DND-41 (cell line): ENCODE data around the gene SDHAF2.

ENCODE experiments used
- ATAC-seq: fragments of 200-7000 bp; cut with Tn5 transposase; 3 replicates; pipeline ENCODE4 v1.9.1; 2021; ENCODE audit warnings: low read depth; ENCODE audit not compliant: insufficient read depth
- DNase-seq: peaks from one replicate; pipeline ENCODE4 v3.0.0-alpha.2; 2020
- H2AFZ ChIP-seq: 2 replicates; pipeline ENCODE4 v1.6.0; 2012; ENCODE audit warnings: low read depth, low read length
- H3K27ac ChIP-seq: 2 replicates; pipeline ENCODE4 v1.5.1; 2012; ENCODE audit warnings: low read length, inconsistent platforms
- H3K27me3 ChIP-seq: fragments of 200-600 bp; sonication (generic); 2 replicates; pipeline ENCODE4 v1.6.0; 2012; ENCODE audit warnings: low read length, mild to moderate bottlenecking, inconsistent platforms; ENCODE audit not compliant: insufficient read depth, poor library complexity
- H3K36me3 ChIP-seq: 2 replicates; pipeline ENCODE4 v1.5.1; 2012; ENCODE audit warnings: low read length, inconsistent platforms; ENCODE audit not compliant: insufficient read depth
- H3K4me1 ChIP-seq: 2 replicates; pipeline ENCODE4 v1.5.1; 2012; ENCODE audit warnings: mild to moderate bottlenecking, low read length; ENCODE audit not compliant: insufficient read depth
- H3K4me2 ChIP-seq: 2 replicates; pipeline ENCODE4 v1.6.0; 2012; ENCODE audit warnings: mild to moderate bottlenecking, moderate library complexity, low read length, inconsistent platforms; ENCODE audit not compliant: insufficient read depth
- H3K4me3 ChIP-seq, 2 experiments: fragments of 200-600 bp in 1 of 2; shearing (Covaris generic) in 1 of 2; 2 replicates each; pipeline ENCODE4 v1.5.1; 2012 to 2016; ENCODE audit warnings: inconsistent platforms in 2 of 2, low read length in 2 of 2, mild to moderate bottlenecking in 2 of 2, low read depth in 1 of 2, moderate library complexity in 1 of 2
- H3K79me2 ChIP-seq: 2 replicates; pipeline ENCODE4 v1.6.0; 2012; ENCODE audit warnings: low read length, inconsistent platforms; ENCODE audit not compliant: insufficient read depth
- H3K9ac ChIP-seq: 2 replicates; pipeline ENCODE4 v1.6.0; 2012; ENCODE audit warnings: low read depth, mild to moderate bottlenecking, inconsistent platforms, low read length, moderate library complexity
- H3K9me3 ChIP-seq: 2 replicates; pipeline ENCODE4 v1.5.1; 2012; ENCODE audit warnings: low read length, moderate library complexity, mild to moderate bottlenecking, inconsistent platforms; ENCODE audit not compliant: insufficient read depth, severe bottlenecking
- H4K20me1 ChIP-seq: 2 replicates; pipeline ENCODE4 v1.6.0; 2012; ENCODE audit warnings: low read length; ENCODE audit not compliant: insufficient read depth
- EZH2 ChIP-seq: IDR thresholded peaks from 3 replicates; pipeline ENCODE4 v1.6.1; 2012; ENCODE audit warnings: borderline replicate concordance, low read depth, mild to moderate bottlenecking, moderate library complexity, low read length, inconsistent platforms; ENCODE audit not compliant: severe bottlenecking
- TF ChIP-seq, protein P1 (sequence below): IDR thresholded peaks from 2 replicates; pipeline ENCODE4 v1.5.1; 2012; ENCODE audit warnings: borderline replicate concordance, low read length, moderate library complexity, mild to moderate bottlenecking; ENCODE audit not compliant: poor library complexity, severe bottlenecking; ENCODE audit errors: extremely low read depth

SDHAF2 gene

DNA sequence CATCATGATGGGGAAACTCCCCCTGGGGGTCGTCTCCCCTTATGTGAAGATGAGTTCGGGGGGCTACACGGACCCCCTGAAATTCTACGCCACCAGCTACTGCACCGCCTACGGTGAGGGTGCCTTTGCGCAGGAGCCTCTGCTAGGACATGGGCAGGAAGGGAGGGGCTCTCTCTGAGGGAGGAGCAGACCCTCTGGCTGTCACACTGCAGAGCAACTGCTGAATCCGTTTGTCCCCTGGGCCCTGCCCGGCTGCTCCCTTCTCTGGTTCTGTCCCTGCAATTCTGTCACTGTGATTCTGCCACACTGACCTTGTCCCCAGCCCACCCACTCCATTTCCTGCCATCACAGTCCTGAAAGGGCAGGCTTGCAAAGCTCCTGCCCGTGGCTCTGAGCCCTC, 51.9 kb downstream of the SDHAF2 start:
- no peak for ATAC-seq
- Histone ChIP-seq H3K9ac (no peak overlapping the region), H4K20me1 (peaks cover 15% of the 10 kb centered on the region)

DNA sequence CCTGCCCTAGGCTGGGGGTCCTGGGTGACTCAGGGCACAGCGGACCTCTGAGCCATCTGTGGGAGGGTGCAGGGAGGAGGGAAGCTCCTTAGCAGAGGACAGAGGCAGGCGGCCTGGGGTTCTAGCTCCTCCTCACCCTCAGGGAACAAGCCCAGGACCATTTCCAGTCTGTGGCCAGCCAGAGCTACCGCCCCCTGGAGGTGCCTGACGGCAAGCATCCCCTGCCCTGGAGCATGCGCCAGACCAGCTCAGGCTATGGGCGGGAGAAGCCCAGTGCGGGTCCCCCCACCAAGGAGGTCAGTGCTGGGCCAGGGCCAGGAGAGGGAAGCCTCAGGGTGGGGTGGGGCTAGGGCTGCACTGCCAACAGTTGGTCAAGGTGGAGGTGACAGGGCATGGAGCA, 52.6 kb downstream of the SDHAF2 start:
- Histone ChIP-seq H3K9ac (no peak overlapping the region), H3K27ac (no peak overlapping the region), H3K79me2 (no peaks in the 10 kb centered on the region), H3K27me3 (no peaks in the 10 kb centered on the region), H4K20me1 (peaks cover 14% of the 10 kb centered on the region), H3K9me3 (no peaks in the 10 kb centered on the region), H3K4me1 (peaks cover 4% of the 10 kb centered on the region), H3K4me3 (no peak overlapping the region), H3K4me2 (no peak overlapping the region), H3K36me3 (no peaks in the 10 kb centered on the region), H2AFZ (no peak overlapping the region)
- peak; percentile 51; the same call in 2 of the 3 replicates for ATAC-seq
- peak; percentile 15 for DNase-seq
- TF ChIP-seq EZH2 = no peak
- TF ChIP-seq, protein P1, sequence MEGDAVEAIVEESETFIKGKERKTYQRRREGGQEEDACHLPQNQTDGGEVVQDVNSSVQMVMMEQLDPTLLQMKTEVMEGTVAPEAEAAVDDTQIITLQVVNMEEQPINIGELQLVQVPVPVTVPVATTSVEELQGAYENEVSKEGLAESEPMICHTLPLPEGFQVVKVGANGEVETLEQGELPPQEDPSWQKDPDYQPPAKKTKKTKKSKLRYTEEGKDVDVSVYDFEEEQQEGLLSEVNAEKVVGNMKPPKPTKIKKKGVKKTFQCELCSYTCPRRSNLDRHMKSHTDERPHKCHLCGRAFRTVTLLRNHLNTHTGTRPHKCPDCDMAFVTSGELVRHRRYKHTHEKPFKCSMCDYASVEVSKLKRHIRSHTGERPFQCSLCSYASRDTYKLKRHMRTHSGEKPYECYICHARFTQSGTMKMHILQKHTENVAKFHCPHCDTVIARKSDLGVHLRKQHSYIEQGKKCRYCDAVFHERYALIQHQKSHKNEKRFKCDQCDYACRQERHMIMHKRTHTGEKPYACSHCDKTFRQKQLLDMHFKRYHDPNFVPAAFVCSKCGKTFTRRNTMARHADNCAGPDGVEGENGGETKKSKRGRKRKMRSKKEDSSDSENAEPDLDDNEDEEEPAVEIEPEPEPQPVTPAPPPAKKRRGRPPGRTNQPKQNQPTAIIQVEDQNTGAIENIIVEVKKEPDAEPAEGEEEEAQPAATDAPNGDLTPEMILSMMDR = peak; percentile 56

More for the DNA sequence above, 51.9 kb downstream of the SDHAF2 start:
- no peak overlapping the region for H3K4me2 ChIP-seq
- H3K79me2 ChIP-seq = no peaks in the 10 kb centered on the region
- H3K4me3 ChIP-seq = no peak overlapping the region
- TF ChIP-seq EZH2 = no peak
- TF ChIP-seq, protein P1 = no peak
- H3K27ac ChIP-seq = no peak overlapping the region
- H2AFZ ChIP-seq = no peak overlapping the region
- H3K36me3 ChIP-seq = no peaks in the 10 kb centered on the region
- no peak for DNase-seq
- H3K27me3 ChIP-seq = no peaks in the 10 kb centered on the region
- peaks cover 5% of the 10 kb centered on the region for H3K4me1 ChIP-seq
- H3K9me3 ChIP-seq = no peaks in the 10 kb centered on the region

DNA sequence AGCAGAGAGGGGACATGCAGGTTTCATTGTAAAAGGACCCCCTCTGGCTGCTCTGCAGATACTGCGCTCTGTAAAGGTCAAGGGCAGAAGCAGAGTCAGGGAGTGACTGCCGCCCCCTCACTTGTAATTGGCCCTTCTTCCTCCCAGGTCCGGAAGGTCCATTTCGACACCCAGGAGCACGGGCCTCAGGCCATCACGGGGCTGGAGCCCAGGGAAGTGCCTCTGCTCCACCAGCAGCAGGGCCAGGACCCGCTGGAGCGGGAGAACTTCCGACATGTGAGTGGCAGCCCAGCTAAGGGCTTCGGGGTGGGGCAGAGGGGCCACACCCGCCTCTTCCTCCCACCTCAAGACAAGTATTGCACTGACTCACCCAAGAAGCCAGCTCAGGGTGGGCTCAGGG, 54.6 kb downstream of the SDHAF2 start:
- Histone ChIP-seq H3K9ac (no peak overlapping the region), H3K9me3 (no peaks in the 10 kb centered on the region), H3K4me1 (no peaks in the 10 kb centered on the region), H3K36me3 (no peaks in the 10 kb centered on the region), H3K4me3 (no peak overlapping the region), H4K20me1 (no peaks in the 10 kb centered on the region; the same call in 1 of the 2 replicates), H3K27ac (no peak overlapping the region), H3K27me3 (no peaks in the 10 kb centered on the region), H3K79me2 (no peaks in the 10 kb centered on the region), H3K4me2 (no peak overlapping the region), H2AFZ (no peak overlapping the region)
- DNase-seq (no peak), ATAC-seq (no peak)
- TF ChIP-seq, protein P1 = no peak
- no peak for TF ChIP-seq EZH2

DNA sequence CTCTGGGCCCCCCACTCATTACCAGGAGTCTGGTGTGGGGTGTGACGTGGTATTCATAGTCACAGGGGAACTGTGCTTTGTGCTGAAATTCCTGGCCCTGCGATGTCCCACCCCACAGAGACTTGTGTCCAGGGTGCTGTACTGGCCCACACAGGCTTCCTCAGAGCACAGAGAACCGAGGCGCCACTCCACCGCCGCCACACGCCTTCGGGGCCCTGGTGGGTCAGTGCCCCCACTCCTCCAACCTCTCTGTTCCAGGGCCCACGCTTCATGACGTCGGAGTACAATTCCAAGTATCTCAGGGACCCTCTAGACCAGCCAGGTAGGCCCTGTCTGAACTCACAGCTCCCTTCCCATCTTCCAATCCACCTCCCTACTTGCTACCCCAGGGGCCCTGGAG, 55.2 kb downstream of the SDHAF2 start:
- H4K20me1 ChIP-seq = no peaks in the 10 kb centered on the region; the same call in 1 of the 2 replicates
- H3K27ac ChIP-seq = no peak overlapping the region
- H2AFZ ChIP-seq = no peak overlapping the region
- no peaks in the 10 kb centered on the region for H3K27me3 ChIP-seq
- no peak overlapping the region for H3K4me3 ChIP-seq
- H3K79me2 ChIP-seq = no peaks in the 10 kb centered on the region
- DNase-seq = no peak
- H3K4me2 ChIP-seq = no peak overlapping the region
- no peaks in the 10 kb centered on the region for H3K4me1 ChIP-seq
- ATAC-seq = no peak
- no peaks in the 10 kb centered on the region for H3K9me3 ChIP-seq
- H3K36me3 ChIP-seq = no peaks in the 10 kb centered on the region
- H3K9ac ChIP-seq = no peak overlapping the region
- no peak for TF ChIP-seq EZH2
- TF ChIP-seq, protein P1 = no peak
